HG03457 (cell line): Measurements from ENCODE around the gene BRD2.

Source experiments
- ATAC-seq: cut with Tn5 transposase; IDR thresholded peaks from one replicate; pipeline ENCODE4 v1.9.1; 2021; ENCODE audit warnings: moderate number of reproducible peaks; ENCODE audit not compliant: unreplicated experiment

Gene BRD2

GRCh38 chr6:32984622-32985389 lies 16.4 kb downstream of the BRD2 start:
- ATAC-seq = no peak

GRCh38 chr6:32989368-32989767 lies 21.0 kb downstream of the BRD2 start:
- ATAC-seq = no peak

- no peak for ATAC-seq
Observed at GRCh38 chr6:32991972-32992371, 23.6 kb downstream of the BRD2 start.

- no peak for ATAC-seq
Observed at GRCh38 chr6:32993363-32993973, 25.1 kb downstream of the BRD2 start.

- ATAC-seq = no peak
Observed at GRCh38 chr6:32995448-32995847, 27.1 kb downstream of the BRD2 start.

- no peak for ATAC-seq
Observed at GRCh38 chr6:33000055-33000454, 31.7 kb downstream of the BRD2 start.

GRCh38 chr6:33001685-33002084 lies 33.3 kb downstream of the BRD2 start:
- ATAC-seq = no peak

- no peak for ATAC-seq
Observed at GRCh38 chr6:33004940-33005339, 36.5 kb downstream of the BRD2 start.

- no peak for ATAC-seq
Observed at GRCh38 chr6:33007831-33008400, 39.5 kb downstream of the BRD2 start.

GRCh38 chr6:33008944-33009861 lies 40.8 kb downstream of the BRD2 start, which contains the start of gene HLA-DOA:
Gene HLA-DOA (minus strand): TSS chr6:33009591.
- no peak for ATAC-seq

- no peak for ATAC-seq
Observed at GRCh38 chr6:33010356-33010755, 42.0 kb downstream of the BRD2 start.

GRCh38 chr6:33013608-33014007 lies 45.2 kb downstream of the BRD2 start:
- no peak for ATAC-seq

- no peak for ATAC-seq
Observed at GRCh38 chr6:33014841-33015634, 46.6 kb downstream of the BRD2 start.

GRCh38 chr6:33015798-33016197 lies 47.4 kb downstream of the BRD2 start:
- ATAC-seq = no peak

GRCh38 chr6:33017018-33017417 lies 48.6 kb downstream of the BRD2 start:
- no peak for ATAC-seq

GRCh38 chr6:33017694-33018353 lies 49.4 kb downstream of the BRD2 start:
- no peak for ATAC-seq

- ATAC-seq = no peak
Observed at GRCh38 chr6:33018418-33018817, 50.0 kb downstream of the BRD2 start.

- no peak for ATAC-seq
Observed at GRCh38 chr6:33018904-33019303, 50.5 kb downstream of the BRD2 start.

- no peak for ATAC-seq
Observed at GRCh38 chr6:33019372-33019771, 51.0 kb downstream of the BRD2 start.

- no peak for ATAC-seq
Observed at GRCh38 chr6:33021917-33022316, 53.5 kb downstream of the BRD2 start.
